ENCODE results near the gene ZNF804B. TPM values are rescaled to one million over a fixed set of nuclear protein-coding genes. Genes with fewer than 3 reads are reported as not detected.

ZNF804B gene
- total and polyA plus RNA-seq, 4 donors = not detected

DNA sequence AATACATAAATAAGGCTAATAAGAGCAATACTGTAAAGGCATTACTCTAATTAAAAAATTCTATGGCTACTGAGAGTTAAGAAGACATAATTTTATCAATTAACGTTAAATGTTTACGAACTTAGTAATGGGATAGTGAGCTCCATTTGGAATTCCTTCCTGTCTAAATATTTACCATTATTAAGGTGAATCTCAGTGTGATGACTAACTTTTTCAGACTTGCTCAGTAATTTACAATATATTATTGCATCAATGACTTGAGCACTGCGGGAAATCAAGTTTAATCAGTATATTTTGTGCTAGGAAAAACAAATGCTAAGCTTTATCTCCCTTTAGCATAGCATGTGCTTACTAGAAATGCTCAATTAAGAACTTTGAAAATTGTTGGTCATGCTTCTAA lies 318.5 kb downstream of the ZNF804B start:
- Histone ChIP-seq H3K9me3 (ENCODE audit: control insufficient read depth in 4 of 4, low read length in 3 of 4) (no peaks in the 10 kb centered on the region), H3K4me3 (ENCODE audit: low read depth in 1 of 3, low read length in 3 of 3) (no peak overlapping the region), H3K9ac (ENCODE audit: low read depth in 1 of 2, low read length in 2 of 2) (no peak overlapping the region), H3K27ac (ENCODE audit: low read depth in 1 of 2, low read length in 2 of 2) (no peak overlapping the region), H3K4me1 (ENCODE audit: control insufficient read depth in 4 of 4, insufficient read depth in 4 of 4, low read length in 3 of 4) (no peaks in the 10 kb centered on the region), H3K27me3 (ENCODE audit: control insufficient read depth in 4 of 4, insufficient read depth in 4 of 4, low read length in 3 of 4) (no peaks in the 10 kb centered on the region), H3K36me3 (ENCODE audit: control insufficient read depth in 4 of 4, insufficient read depth in 3 of 4, low read depth in 1 of 4, low read length in 3 of 4) (no peaks in the 10 kb centered on the region)
- no peak for TF ChIP-seq SP1 (IDR thresholded peaks at IDR 0.05)
- no peak for TF ChIP-seq EGR1 (IDR thresholded peaks at IDR 0.05; ENCODE audit: low read depth in 2 of 2)
- no peak for TF ChIP-seq ATF3 (IDR thresholded peaks at IDR 0.05)
- TF ChIP-seq RXRA (IDR thresholded peaks at IDR 0.05) = no peak
- WGBS = 76% methylated on average over 3 of the region's 3 CpGs
- DNase-seq (ENCODE audit: low spot score) = no peak

DNA sequence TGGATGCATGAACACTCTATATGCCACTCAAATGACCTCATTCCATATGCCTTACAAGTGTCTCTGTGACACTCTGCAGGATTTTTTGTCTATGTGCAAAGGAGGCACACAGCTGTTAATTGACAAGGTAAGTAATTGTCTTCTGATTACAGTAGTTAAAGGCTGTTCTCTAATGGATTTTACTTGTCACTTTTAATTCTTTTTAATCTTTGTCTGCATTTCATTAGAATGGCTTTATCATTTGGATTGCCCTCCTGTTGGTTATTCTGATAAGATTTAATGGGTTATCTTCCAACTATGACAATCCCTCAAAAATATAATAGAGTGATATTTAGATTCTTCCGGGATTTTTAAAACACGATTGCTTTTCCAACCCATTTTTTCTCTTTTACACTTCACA lies 326.1 kb downstream of the ZNF804B start:
- no peak for DNase-seq (ENCODE audit: low spot score)
- WGBS = 77% methylated on average over 2 of the region's 2 CpGs
- Histone ChIP-seq H3K9ac (ENCODE audit: low read depth in 1 of 2, low read length in 2 of 2) (no peak overlapping the region), H3K4me1 (ENCODE audit: control insufficient read depth in 4 of 4, insufficient read depth in 4 of 4, low read length in 3 of 4) (no peaks in the 10 kb centered on the region), H3K27ac (ENCODE audit: low read depth in 1 of 2, low read length in 2 of 2) (no peak overlapping the region), H3K27me3 (ENCODE audit: control insufficient read depth in 4 of 4, insufficient read depth in 4 of 4, low read length in 3 of 4) (no peaks in the 10 kb centered on the region), H3K4me3 (ENCODE audit: low read depth in 1 of 3, low read length in 3 of 3) (no peak overlapping the region), H3K9me3 (ENCODE audit: control insufficient read depth in 4 of 4, low read length in 3 of 4) (no peaks in the 10 kb centered on the region), H3K36me3 (ENCODE audit: control insufficient read depth in 4 of 4, insufficient read depth in 3 of 4, low read depth in 1 of 4, low read length in 3 of 4) (no peaks in the 10 kb centered on the region)
- TF ChIP-seq NR2F2 (IDR thresholded peaks at IDR 0.05) (no peak), GABPA (IDR thresholded peaks at IDR 0.05 in 1 of 2, conservative IDR thresholded peaks at IDR 0.05 in 1 of 2) (no peak), SP1 (IDR thresholded peaks at IDR 0.05) (no peak), YY1 (IDR thresholded peaks at IDR 0.05) (no peak), ATF3 (IDR thresholded peaks at IDR 0.05) (no peak), MAX (IDR thresholded peaks at IDR 0.05) (no peak), RXRA (IDR thresholded peaks at IDR 0.05) (no peak), JUND (IDR thresholded peaks at IDR 0.05) (no peak), FOXA1 (IDR thresholded peaks at IDR 0.05) (no peak), HNF4G (IDR thresholded peaks at IDR 0.05) (no peak)
- TF ChIP-seq, protein P1, sequence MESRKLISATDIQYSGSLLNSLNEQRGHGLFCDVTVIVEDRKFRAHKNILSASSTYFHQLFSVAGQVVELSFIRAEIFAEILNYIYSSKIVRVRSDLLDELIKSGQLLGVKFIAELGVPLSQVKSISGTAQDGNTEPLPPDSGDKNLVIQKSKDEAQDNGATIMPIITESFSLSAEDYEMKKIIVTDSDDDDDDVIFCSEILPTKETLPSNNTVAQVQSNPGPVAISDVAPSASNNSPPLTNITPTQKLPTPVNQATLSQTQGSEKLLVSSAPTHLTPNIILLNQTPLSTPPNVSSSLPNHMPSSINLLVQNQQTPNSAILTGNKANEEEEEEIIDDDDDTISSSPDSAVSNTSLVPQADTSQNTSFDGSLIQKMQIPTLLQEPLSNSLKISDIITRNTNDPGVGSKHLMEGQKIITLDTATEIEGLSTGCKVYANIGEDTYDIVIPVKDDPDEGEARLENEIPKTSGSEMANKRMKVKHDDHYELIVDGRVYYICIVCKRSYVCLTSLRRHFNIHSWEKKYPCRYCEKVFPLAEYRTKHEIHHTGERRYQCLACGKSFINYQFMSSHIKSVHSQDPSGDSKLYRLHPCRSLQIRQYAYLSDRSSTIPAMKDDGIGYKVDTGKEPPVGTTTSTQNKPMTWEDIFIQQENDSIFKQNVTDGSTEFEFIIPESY (IDR thresholded peaks at IDR 0.05) = no peak

GRCh38 chr7:89091550-89091949 lies 332.1 kb downstream of the ZNF804B start:
- no peak overlapping the region for H3K27ac ChIP-seq (ENCODE audit: low read depth in 1 of 2, low read length in 2 of 2)
- H3K36me3 ChIP-seq (ENCODE audit: control insufficient read depth in 4 of 4, insufficient read depth in 3 of 4, low read depth in 1 of 4, low read length in 3 of 4) = no peaks in the 10 kb centered on the region
- no peak overlapping the region for H3K4me3 ChIP-seq (ENCODE audit: low read depth in 1 of 3, low read length in 3 of 3)
- DNase-seq (ENCODE audit: low spot score) = no peak
- no peaks in the 10 kb centered on the region for H3K27me3 ChIP-seq (ENCODE audit: control insufficient read depth in 4 of 4, insufficient read depth in 4 of 4, low read length in 3 of 4)
- 68% methylated on average over 1 of the region's 1 CpG for WGBS
- no peaks in the 10 kb centered on the region for H3K4me1 ChIP-seq (ENCODE audit: control insufficient read depth in 4 of 4, insufficient read depth in 4 of 4, low read length in 3 of 4)
- no peak overlapping the region for H3K9ac ChIP-seq (ENCODE audit: low read depth in 1 of 2, low read length in 2 of 2)
- H3K9me3 ChIP-seq (ENCODE audit: control insufficient read depth in 4 of 4, low read length in 3 of 4) = no peaks in the 10 kb centered on the region
- TF ChIP-seq, protein P1 (IDR thresholded peaks at IDR 0.05) = no peak
- TF ChIP-seq RAD21 (IDR thresholded peaks at IDR 0.05) (no peak), MAX (IDR thresholded peaks at IDR 0.05) (no peak), RXRA (IDR thresholded peaks at IDR 0.05) (no peak), TAF1 (conservative IDR thresholded peaks at IDR 0.05) (no peak), GABPA (IDR thresholded peaks at IDR 0.05 in 1 of 2, conservative IDR thresholded peaks at IDR 0.05 in 1 of 2) (no peak), SP1 (IDR thresholded peaks at IDR 0.05) (no peak), NR2F2 (IDR thresholded peaks at IDR 0.05) (no peak), ATF3 (IDR thresholded peaks at IDR 0.05) (no peak), JUND (IDR thresholded peaks at IDR 0.05) (no peak), CTCF (IDR thresholded peaks at IDR 0.05; ENCODE audit: low read depth, low read length, missing input control) (no peak), FOXA1 (IDR thresholded peaks at IDR 0.05) (no peak)
- TF ChIP-seq, protein P2, sequence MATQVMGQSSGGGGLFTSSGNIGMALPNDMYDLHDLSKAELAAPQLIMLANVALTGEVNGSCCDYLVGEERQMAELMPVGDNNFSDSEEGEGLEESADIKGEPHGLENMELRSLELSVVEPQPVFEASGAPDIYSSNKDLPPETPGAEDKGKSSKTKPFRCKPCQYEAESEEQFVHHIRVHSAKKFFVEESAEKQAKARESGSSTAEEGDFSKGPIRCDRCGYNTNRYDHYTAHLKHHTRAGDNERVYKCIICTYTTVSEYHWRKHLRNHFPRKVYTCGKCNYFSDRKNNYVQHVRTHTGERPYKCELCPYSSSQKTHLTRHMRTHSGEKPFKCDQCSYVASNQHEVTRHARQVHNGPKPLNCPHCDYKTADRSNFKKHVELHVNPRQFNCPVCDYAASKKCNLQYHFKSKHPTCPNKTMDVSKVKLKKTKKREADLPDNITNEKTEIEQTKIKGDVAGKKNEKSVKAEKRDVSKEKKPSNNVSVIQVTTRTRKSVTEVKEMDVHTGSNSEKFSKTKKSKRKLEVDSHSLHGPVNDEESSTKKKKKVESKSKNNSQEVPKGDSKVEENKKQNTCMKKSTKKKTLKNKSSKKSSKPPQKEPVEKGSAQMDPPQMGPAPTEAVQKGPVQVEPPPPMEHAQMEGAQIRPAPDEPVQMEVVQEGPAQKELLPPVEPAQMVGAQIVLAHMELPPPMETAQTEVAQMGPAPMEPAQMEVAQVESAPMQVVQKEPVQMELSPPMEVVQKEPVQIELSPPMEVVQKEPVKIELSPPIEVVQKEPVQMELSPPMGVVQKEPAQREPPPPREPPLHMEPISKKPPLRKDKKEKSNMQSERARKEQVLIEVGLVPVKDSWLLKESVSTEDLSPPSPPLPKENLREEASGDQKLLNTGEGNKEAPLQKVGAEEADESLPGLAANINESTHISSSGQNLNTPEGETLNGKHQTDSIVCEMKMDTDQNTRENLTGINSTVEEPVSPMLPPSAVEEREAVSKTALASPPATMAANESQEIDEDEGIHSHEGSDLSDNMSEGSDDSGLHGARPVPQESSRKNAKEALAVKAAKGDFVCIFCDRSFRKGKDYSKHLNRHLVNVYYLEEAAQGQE (IDR thresholded peaks at IDR 0.05) = no peak

Measured in liver (tissue), 9 donors.